HG02623 (cell line): ENCODE data around the gene NEURL1B.
"Not testable (repeated sequence)": the region's sequence is repeated elsewhere in the genome, so short reads cannot be mapped to it uniquely, and the experiment has no call there.

ENCODE experiments used
- ATAC-seq: cut with Tn5 transposase; IDR thresholded peaks from one replicate; pipeline ENCODE4 v1.9.1; 2021; ENCODE audit warnings: moderate library complexity; ENCODE audit not compliant: unreplicated experiment

NEURL1B gene

GRCh38 chr5:172640822-172641358, at the start of gene NEURL1B:
TSS of gene NEURL1B (plus strand) at chr5:172641263. CDS start at chr5:172641407, 144 bp downstream.
- ATAC-seq = no peak

GRCh38 chr5:172591636-172592035, 49.4 kb upstream of the NEURL1B start:
- no peak for ATAC-seq

GRCh38 chr5:172592881-172593280, 48.2 kb upstream of the NEURL1B start:
- ATAC-seq = no peak

- ATAC-seq = no peak
Observed at GRCh38 chr5:172593306-172593705, 47.8 kb upstream of the NEURL1B start.

- ATAC-seq = no peak
Observed at GRCh38 chr5:172593721-172594235, 47.3 kb upstream of the NEURL1B start.

GRCh38 chr5:172594431-172594830, 46.6 kb upstream of the NEURL1B start:
- ATAC-seq = no peak

GRCh38 chr5:172594867-172595466, 46.1 kb upstream of the NEURL1B start:
- ATAC-seq = no peak

- no peak for ATAC-seq
Observed at GRCh38 chr5:172595596-172596455, 45.2 kb upstream of the NEURL1B start.

GRCh38 chr5:172596638-172597231, 44.3 kb upstream of the NEURL1B start:
- no peak for ATAC-seq

- ATAC-seq = no peak
Observed at GRCh38 chr5:172597755-172598155, 43.3 kb upstream of the NEURL1B start.

- ATAC-seq = no peak
Observed at GRCh38 chr5:172598251-172599203, 42.5 kb upstream of the NEURL1B start.

GRCh38 chr5:172599204-172599567, 41.9 kb upstream of the NEURL1B start:
- ATAC-seq = no peak

- ATAC-seq = no peak
Observed at GRCh38 chr5:172600571-172600970, 40.5 kb upstream of the NEURL1B start.

GRCh38 chr5:172601576-172601975, 39.5 kb upstream of the NEURL1B start:
- ATAC-seq = not testable (repeated sequence)

GRCh38 chr5:172602783-172603231, 38.3 kb upstream of the NEURL1B start:
- no peak for ATAC-seq

- no peak for ATAC-seq
Observed at GRCh38 chr5:172603251-172603806, 37.7 kb upstream of the NEURL1B start.

GRCh38 chr5:172605466-172605865, 35.6 kb upstream of the NEURL1B start:
- no peak for ATAC-seq

- no peak for ATAC-seq
Observed at GRCh38 chr5:172606156-172606785, 34.8 kb upstream of the NEURL1B start.

- ATAC-seq = no peak
Observed at GRCh38 chr5:172607213-172607793, 33.8 kb upstream of the NEURL1B start.
